Measurements from ENCODE around the gene VEGFB.

DNA sequence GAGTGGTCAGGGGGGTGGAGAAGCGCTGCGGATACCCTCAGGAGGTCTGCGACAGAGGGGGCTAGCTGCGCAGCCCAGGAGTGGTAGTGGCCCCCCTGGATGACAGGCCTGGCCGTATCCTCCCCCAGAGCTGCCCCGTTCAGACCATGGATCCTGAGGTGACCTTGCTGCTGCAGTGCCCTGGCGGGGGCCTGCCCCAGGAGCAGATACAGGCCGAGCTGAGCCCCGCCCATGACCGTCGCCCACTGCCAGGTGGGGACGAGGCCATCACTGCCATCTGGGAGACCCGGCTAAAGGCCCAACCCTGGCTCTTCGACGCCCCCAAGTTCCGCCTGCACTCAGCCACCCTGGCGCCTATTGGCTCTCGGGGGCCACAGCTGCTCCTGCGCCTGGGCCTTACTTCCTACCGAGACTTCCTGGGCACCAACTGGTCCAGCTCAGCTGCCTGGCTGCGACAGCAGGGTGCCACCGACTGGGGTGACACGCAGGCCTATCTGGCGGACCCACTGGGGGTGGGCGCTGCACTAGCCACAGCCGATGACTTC, 7.8 kb upstream of the VEGFB start:
- TF ChIP-seq, protein P1, sequence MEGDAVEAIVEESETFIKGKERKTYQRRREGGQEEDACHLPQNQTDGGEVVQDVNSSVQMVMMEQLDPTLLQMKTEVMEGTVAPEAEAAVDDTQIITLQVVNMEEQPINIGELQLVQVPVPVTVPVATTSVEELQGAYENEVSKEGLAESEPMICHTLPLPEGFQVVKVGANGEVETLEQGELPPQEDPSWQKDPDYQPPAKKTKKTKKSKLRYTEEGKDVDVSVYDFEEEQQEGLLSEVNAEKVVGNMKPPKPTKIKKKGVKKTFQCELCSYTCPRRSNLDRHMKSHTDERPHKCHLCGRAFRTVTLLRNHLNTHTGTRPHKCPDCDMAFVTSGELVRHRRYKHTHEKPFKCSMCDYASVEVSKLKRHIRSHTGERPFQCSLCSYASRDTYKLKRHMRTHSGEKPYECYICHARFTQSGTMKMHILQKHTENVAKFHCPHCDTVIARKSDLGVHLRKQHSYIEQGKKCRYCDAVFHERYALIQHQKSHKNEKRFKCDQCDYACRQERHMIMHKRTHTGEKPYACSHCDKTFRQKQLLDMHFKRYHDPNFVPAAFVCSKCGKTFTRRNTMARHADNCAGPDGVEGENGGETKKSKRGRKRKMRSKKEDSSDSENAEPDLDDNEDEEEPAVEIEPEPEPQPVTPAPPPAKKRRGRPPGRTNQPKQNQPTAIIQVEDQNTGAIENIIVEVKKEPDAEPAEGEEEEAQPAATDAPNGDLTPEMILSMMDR (IDR thresholded peaks at IDR 0.05) = no peak
- TF ChIP-seq POLR2A (IDR thresholded peaks at IDR 0.05) = no peak
